Motor neuron (in vitro differentiated cells): ENCODE data around the gene RNF214. TPM values are rescaled to one million over a fixed set of nuclear protein-coding genes. Genes with fewer than 3 reads are reported as not detected.
"Not testable (repeated sequence)": the region's sequence is repeated elsewhere in the genome, so short reads cannot be mapped to it uniquely, and the experiment has no call there.

Experiments used
- ATAC-seq, 8 experiments: fragments of 200-7000 bp; cut with Tn5 transposase; replicated peaks in 6 of 8; 2 replicates each; pipeline ENCODE4 v1.8.0; 2021; ENCODE audit warnings: mild to moderate bottlenecking in 8 of 8, moderate library complexity in 8 of 8
- H3K27ac ChIP-seq, 2 donors: fragments of 250-450 bp; sonication (Bioruptor Pico); 2 replicates each; pipeline ENCODE4 v1.9.0; 2021; ENCODE audit warnings: antibody characterized with exemption in 2 of 2, mild to moderate bottlenecking in 2 of 2, moderate library complexity in 1 of 2
- H3K4me1 ChIP-seq, 2 donors: fragments of 250-450 bp; sonication (Bioruptor Pico); replicated peaks in 1 of 2; 2 replicates each; pipeline ENCODE4 v1.6.1; 2021; ENCODE audit warnings: antibody characterized with exemption in 2 of 2, mild to moderate bottlenecking in 2 of 2, moderate library complexity in 1 of 2
- H3K4me3 ChIP-seq, 5 donors: fragments of 250-450 bp; sonication (Bioruptor Pico); 2 replicates each; pipeline ENCODE4 v1.9.0; 2021; ENCODE audit warnings: antibody characterized with exemption in 5 of 5, mild to moderate bottlenecking in 5 of 5, moderate library complexity in 4 of 5
- WGBS, 10 experiments: fragments of 450-650 bp; shearing (Covaris generic); methylation state at CpG; one replicate each; pipeline ENCODE4 v1.0.0; 2022; 5-methylcytosine and 5-hydroxymethylcytosine counted together
- in situ Hi-C, 9 experiments: fragments of 400-800 bp; cut with MboI; loops; one replicate each; pipeline ENCODE4 v1.15.0; 2021; ENCODE audit warnings: low sequenced_read_pairs in 9 of 9, low pct_unique_long_range_greater_than_20kb in 2 of 9; ENCODE audit not compliant: unreplicated experiment in 9 of 9
- total RNA-seq, 8 experiments: library from RNA; unstranded; fragments of 300-600 nt; gene quantifications; 2 replicates each; pipeline versions ENCODE4 v1.2.3 to v1.2.4, GENCODE V29; 2022

Gene RNF214
- total RNA-seq, 8 experiments from 2014 or later = 10.2 to 33.0 (median 21.2) TPM

- no peak overlapping the region for H3K27ac ChIP-seq
- no peak for ATAC-seq
- WGBS, 10 experiments = 59 to 100% (median 83%) methylated on average over 1 to 9 of the region's 14 CpGs
- in situ Hi-C loops = no loop called here
- H3K4me3 ChIP-seq = peak overlapping the region; percentile 69 to 84 (median 73)
- H3K4me1 ChIP-seq = peaks cover 16 to 18% of the 10 kb centered on the region in 2 donors
These were observed 81.6 kb downstream of the RNF214 start for GRCh38 chr11:117313828-117314768.

- in situ Hi-C loops = no loop called here
- no peak for ATAC-seq
- Histone ChIP-seq H3K4me3 (peak overlapping the region; percentile 69 to 84 (median 73)), H3K27ac (no peak overlapping the region), H3K4me1 (peaks cover 16 to 18% of the 10 kb centered on the region in 2 donors)
- WGBS, 10 experiments = 7% methylated on average over 3 of the region's 10 CpGs; no CpG with 5 or more reads in 9 of the 10 experiments
These were observed 82.4 kb downstream of the RNF214 start for GRCh38 chr11:117314840-117315239.

GRCh38 chr11:117315285-117316196 lies 83.1 kb downstream of the RNF214 start:
- in situ Hi-C loops = no loop called here

GRCh38 chr11:117316197-117316961 lies 83.9 kb downstream of the RNF214 start, which contains the start of gene BACE1:
TSS of gene BACE1 (minus strand) at chr11:117316256. CDS start at chr11:117315795, 461 bp downstream.
- ATAC-seq = peak; percentile 80 to 96 (median 94)
- peak within 1 kb of the TSS; percentile 37 to 68 for H3K27ac ChIP-seq
- H3K4me3 ChIP-seq = peak within 1 kb of the TSS; percentile 69 to 84 (median 73)
- peaks cover 16 to 18% of the 10 kb centered on the region in 2 donors for H3K4me1 ChIP-seq
- in situ Hi-C loops = no loop called here
- 4 to 53% (median 32%) methylated on average over 2 to 16 of the region's 29 CpGs; no CpG with 5 or more reads in 2 of the 10 experiments for WGBS, 10 experiments

More at GRCh38 chr11:117315285-117316196, 83.1 kb downstream of the RNF214 start:
- peak overlapping the region; percentile 37 to 68 for H3K27ac ChIP-seq
- WGBS, 10 experiments = 0 to 15% (median 0%) methylated on average over 2 to 8 of the region's 62 CpGs; no CpG with 5 or more reads in 7 of the 10 experiments
- ATAC-seq = peak; percentile 56 to 70 (median 66)
- H3K4me1 ChIP-seq = peaks cover 16 to 18% of the 10 kb centered on the region in 2 donors
- peak overlapping the region; percentile 69 to 84 (median 73) for H3K4me3 ChIP-seq

- H3K4me1 ChIP-seq = peaks cover 16 to 18% of the 10 kb centered on the region in 2 donors
- WGBS, 10 experiments = 50 to 100% (median 75%) methylated on average over 1 to 7 of the region's 7 CpGs; no CpG with 5 or more reads in 1 of the 10 experiments
- ATAC-seq = no peak
- no peak overlapping the region for H3K4me3 ChIP-seq
- in situ Hi-C loops = no loop called here
- no peak overlapping the region for H3K27ac ChIP-seq
These were observed 86.3 kb downstream of the RNF214 start for GRCh38 chr11:117318738-117319137.

GRCh38 chr11:117319214-117319840 lies 86.9 kb downstream of the RNF214 start:
- Histone ChIP-seq H3K27ac (no peak overlapping the region), H3K4me3 (no peak overlapping the region), H3K4me1 (peaks cover 13 to 16% of the 10 kb centered on the region in 2 donors)
- peak in 3 of 8 experiments; percentile 8 to 50 (median 42) for ATAC-seq
- in situ Hi-C loops = no loop called here
- WGBS, 10 experiments = 0 to 92% (median 76%) methylated on average over 2 to 4 of the region's 5 CpGs

- H3K4me3 ChIP-seq = peak overlapping the region; percentile 54 to 86 (median 81)
- in situ Hi-C loops, H3K27ac ChIP-seq, H3K4me1 ChIP-seq, ATAC-seq: not testable (repeated sequence)
- 0 to 17% (median 5%) methylated on average over 1 to 3 of the region's 5 CpGs; no CpG with 5 or more reads in 4 of the 10 experiments for WGBS, 10 experiments
These were observed 94.7 kb downstream of the RNF214 start for GRCh38 chr11:117327255-117327566.

- Histone ChIP-seq H3K27ac (peak within 1 kb of the TSS; percentile 67 to 78), H3K4me1 (peaks cover 5 to 7% of the 10 kb centered on the region in 2 donors), H3K4me3 (peak within 1 kb of the TSS; percentile 54 to 86 (median 81))
- 0 to 3% (median 0%) methylated on average over 1 to 11 of the region's 64 CpGs; no CpG with 5 or more reads in 3 of the 10 experiments for WGBS, 10 experiments
- in situ Hi-C loops = no loop called here
- ATAC-seq = peak; percentile 86 to 96 (median 96)
These were observed 95.3 kb downstream of the RNF214 start, which contains the start of gene CEP164 for GRCh38 chr11:117327567-117328374. TSS of gene CEP164 (plus strand) at chr11:117327854. CDS start at chr11:117338587, 10,733 bp downstream.

- Histone ChIP-seq H3K27ac (peak overlapping the region; percentile 67 to 78), H3K4me3 (peak overlapping the region; percentile 54 to 86 (median 81)), H3K4me1 (peaks cover 6 to 9% of the 10 kb centered on the region in 2 donors)
- in situ Hi-C loops = no loop called here
- peak; percentile 8 to 36 (median 16) for ATAC-seq
- WGBS, 10 experiments = 0 to 21% (median 5%) methylated on average over 2 to 13 of the region's 15 CpGs; no CpG with 5 or more reads in 1 of the 10 experiments
These were observed 96.0 kb downstream of the RNF214 start for GRCh38 chr11:117328375-117329010.

GRCh38 chr11:117332843-117333242 lies 100.4 kb downstream of the RNF214 start:
- 0 to 100% (median 83%) methylated on average over 1 to 2 of the region's 2 CpGs; no CpG with 5 or more reads in 3 of the 10 experiments for WGBS, 10 experiments
- H3K4me3 ChIP-seq = no peak overlapping the region
- peak overlapping the region in 1 of 2 donors; percentile 52 for H3K27ac ChIP-seq
- peaks cover 10 to 15% of the 10 kb centered on the region in 2 donors for H3K4me1 ChIP-seq
- in situ Hi-C loops = no loop called here
- no peak for ATAC-seq
